Esophagus squamous epithelium (tissue), 4 donors: ENCODE results near the gene UCHL1.

Experiments used
- CTCF ChIP-seq, 6 experiments: fragments of 450-650 bp in 4 of 6; fragments of 200-600 bp in 2 of 6; sonication (generic) in 2 of 6; IDR thresholded peaks; one replicate each; pipeline ENCODE4 v1.5.1; 2016 to 2019; ENCODE audit warnings: antibody characterized with exemption in 6 of 6, mild to moderate bottlenecking in 4 of 6, moderate library complexity in 4 of 6
- POLR2A ChIP-seq, 4 donors: fragments of 450-650 bp; IDR thresholded peaks; one replicate each; pipeline ENCODE4 v1.6.1; 2017; ENCODE audit warnings: antibody characterized with exemption in 4 of 4, mild to moderate bottlenecking in 4 of 4, moderate library complexity in 3 of 4

DNA sequence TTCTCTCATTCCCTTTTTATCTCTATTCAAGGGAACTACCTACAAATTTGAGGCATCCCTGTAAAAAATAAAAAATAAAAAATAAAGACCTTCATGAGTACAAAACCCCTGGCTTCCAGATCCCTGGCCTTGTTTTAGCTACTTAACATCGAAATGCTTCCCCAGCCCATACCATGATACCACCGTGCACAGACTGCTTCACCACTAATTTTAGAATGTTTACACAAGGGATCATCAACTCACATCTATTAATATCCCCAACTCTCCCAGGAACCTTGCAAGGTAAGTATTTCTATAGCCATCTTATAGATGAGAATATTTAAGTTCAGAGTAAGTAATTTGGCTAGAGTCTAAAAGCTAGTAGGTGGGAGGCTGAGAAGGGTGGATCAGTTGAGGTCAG is 51.7 kb downstream of the UCHL1 start:
- TF ChIP-seq CTCF (IDR thresholded peaks at IDR 0.05) (no peak), POLR2A (IDR thresholded peaks at IDR 0.05) (no peak)
